GM12892 (cell line): ENCODE data around the gene RAD23A.

Experiments
- POLR2A ChIP-seq: IDR thresholded peaks from 2 replicates; pipeline ENCODE4 v1.6.1; 2011; ENCODE audit warnings: low read depth, low read length, control low read depth
- TAF1 ChIP-seq: IDR thresholded peaks from 2 replicates; pipeline ENCODE4 v1.6.1; 2011; ENCODE audit warnings: low read depth, mild to moderate bottlenecking, control low read depth, low read length, borderline replicate concordance

- TF ChIP-seq TAF1 (no peak), POLR2A (no peak)
Observed at GRCh38 chr19:12946092-12946721, 545 bp downstream of the RAD23A start.
